ENCODE data around the gene MYBPH.

The MYBPH gene

GRCh38 chr1:203158960-203159665 is 16.5 kb downstream of the MYBPH start:
- H3K27me3 ChIP-seq (ENCODE audit: control insufficient read depth, insufficient read depth, low read length), result no peaks in the 10 kb centered on the region
- H3K9ac ChIP-seq (ENCODE audit: low read depth, low read length), result no peak overlapping the region
- no peaks in the 10 kb centered on the region for H3K9me3 ChIP-seq (replicated peaks; ENCODE audit: low read length)
- H3K4me1 ChIP-seq (ENCODE audit: control insufficient read depth, insufficient read depth, low read length), result peaks cover 7% of the 10 kb centered on the region
- no peaks in the 10 kb centered on the region for H3K36me3 ChIP-seq (ENCODE audit: insufficient read depth, low read length)
- no peak overlapping the region for H3K4me3 ChIP-seq (ENCODE audit: low read length)
- no peak overlapping the region for H3K4me2 ChIP-seq (ENCODE audit: low read length)

- Histone ChIP-seq H3K4me1 (ENCODE audit: control insufficient read depth, insufficient read depth, low read length) (peaks cover 14% of the 10 kb centered on the region), H3K27me3 (ENCODE audit: control insufficient read depth, insufficient read depth, low read length) (no peaks in the 10 kb centered on the region), H3K4me2 (ENCODE audit: low read length) (no peak overlapping the region), H3K36me3 (ENCODE audit: insufficient read depth, low read length) (no peaks in the 10 kb centered on the region), H3K9me3 (replicated peaks; ENCODE audit: low read length) (no peaks in the 10 kb centered on the region), H3K9ac (ENCODE audit: low read depth, low read length) (no peak overlapping the region), H3K4me3 (ENCODE audit: low read length) (no peak overlapping the region)
Observed at GRCh38 chr1:203158423-203158822, 17.2 kb downstream of the MYBPH start.

GRCh38 chr1:203156280-203156679 is 19.3 kb downstream of the MYBPH start:
- Histone ChIP-seq H3K27me3 (ENCODE audit: control insufficient read depth, insufficient read depth, low read length) (no peaks in the 10 kb centered on the region), H3K9me3 (replicated peaks; ENCODE audit: low read length) (no peaks in the 10 kb centered on the region), H3K9ac (ENCODE audit: low read depth, low read length) (no peak overlapping the region), H3K4me2 (ENCODE audit: low read length) (no peak overlapping the region), H3K4me3 (ENCODE audit: low read length) (no peak overlapping the region), H3K36me3 (ENCODE audit: insufficient read depth, low read length) (no peaks in the 10 kb centered on the region), H3K4me1 (ENCODE audit: control insufficient read depth, insufficient read depth, low read length) (peaks cover 29% of the 10 kb centered on the region)

GRCh38 chr1:203153989-203154821 is 21.4 kb downstream of the MYBPH start:
- H3K4me1 ChIP-seq (ENCODE audit: control insufficient read depth, insufficient read depth, low read length), result peaks cover 29% of the 10 kb centered on the region
- peak overlapping the region; percentile 45 for H3K4me2 ChIP-seq (ENCODE audit: low read length)
- H3K4me3 ChIP-seq (ENCODE audit: low read length), result no peak overlapping the region
- no peaks in the 10 kb centered on the region for H3K36me3 ChIP-seq (ENCODE audit: insufficient read depth, low read length)
- no peaks in the 10 kb centered on the region for H3K27me3 ChIP-seq (ENCODE audit: control insufficient read depth, insufficient read depth, low read length)
- H3K9me3 ChIP-seq (replicated peaks; ENCODE audit: low read length), result no peaks in the 10 kb centered on the region
- H3K9ac ChIP-seq (ENCODE audit: low read depth, low read length), result peak overlapping the region; percentile 21

- no peaks in the 10 kb centered on the region for H3K27me3 ChIP-seq (ENCODE audit: control insufficient read depth, insufficient read depth, low read length)
- no peak overlapping the region for H3K4me3 ChIP-seq (ENCODE audit: low read length)
- H3K4me2 ChIP-seq (ENCODE audit: low read length), result no peak overlapping the region
- H3K9ac ChIP-seq (ENCODE audit: low read depth, low read length), result peak overlapping the region; percentile 24
- no peaks in the 10 kb centered on the region for H3K36me3 ChIP-seq (ENCODE audit: insufficient read depth, low read length)
- H3K4me1 ChIP-seq (ENCODE audit: control insufficient read depth, insufficient read depth, low read length), result peaks cover 29% of the 10 kb centered on the region
- no peaks in the 10 kb centered on the region for H3K9me3 ChIP-seq (replicated peaks; ENCODE audit: low read length)
Observed at GRCh38 chr1:203153051-203153988, 22.3 kb downstream of the MYBPH start.

- no peaks in the 10 kb centered on the region for H3K27me3 ChIP-seq (ENCODE audit: control insufficient read depth, insufficient read depth, low read length)
Observed at GRCh38 chr1:203152158-203153034, 23.2 kb downstream of the MYBPH start.

GRCh38 chr1:203151362-203152157 is 24.1 kb downstream of the MYBPH start:
- H3K4me3 ChIP-seq (ENCODE audit: low read length), result no peak overlapping the region
- H3K4me2 ChIP-seq (ENCODE audit: low read length), result no peak overlapping the region
- no peaks in the 10 kb centered on the region for H3K9me3 ChIP-seq (replicated peaks; ENCODE audit: low read length)
- H3K36me3 ChIP-seq (ENCODE audit: insufficient read depth, low read length), result no peaks in the 10 kb centered on the region
- no peaks in the 10 kb centered on the region for H3K27me3 ChIP-seq (ENCODE audit: control insufficient read depth, insufficient read depth, low read length)
- H3K9ac ChIP-seq (ENCODE audit: low read depth, low read length), result no peak overlapping the region
- H3K4me1 ChIP-seq (ENCODE audit: control insufficient read depth, insufficient read depth, low read length), result peaks cover 29% of the 10 kb centered on the region

More at GRCh38 chr1:203152158-203153034, 23.2 kb downstream of the MYBPH start:
- Histone ChIP-seq H3K9ac (ENCODE audit: low read depth, low read length) (no peak overlapping the region), H3K4me1 (ENCODE audit: control insufficient read depth, insufficient read depth, low read length) (peaks cover 29% of the 10 kb centered on the region), H3K4me3 (ENCODE audit: low read length) (no peak overlapping the region), H3K36me3 (ENCODE audit: insufficient read depth, low read length) (no peaks in the 10 kb centered on the region), H3K4me2 (ENCODE audit: low read length) (no peak overlapping the region), H3K9me3 (replicated peaks; ENCODE audit: low read length) (no peaks in the 10 kb centered on the region)

- H3K4me2 ChIP-seq (ENCODE audit: low read length), result no peak overlapping the region
- no peak overlapping the region for H3K9ac ChIP-seq (ENCODE audit: low read depth, low read length)
- no peaks in the 10 kb centered on the region for H3K9me3 ChIP-seq (replicated peaks; ENCODE audit: low read length)
- peaks cover 29% of the 10 kb centered on the region for H3K4me1 ChIP-seq (ENCODE audit: control insufficient read depth, insufficient read depth, low read length)
- no peak overlapping the region for H3K4me3 ChIP-seq (ENCODE audit: low read length)
- no peaks in the 10 kb centered on the region for H3K36me3 ChIP-seq (ENCODE audit: insufficient read depth, low read length)
- H3K27me3 ChIP-seq (ENCODE audit: control insufficient read depth, insufficient read depth, low read length), result no peaks in the 10 kb centered on the region
Observed at GRCh38 chr1:203150511-203151297, 24.9 kb downstream of the MYBPH start.

GRCh38 chr1:203149188-203149840 is 26.3 kb downstream of the MYBPH start:
- no peak overlapping the region for H3K4me2 ChIP-seq (ENCODE audit: low read length)
- no peaks in the 10 kb centered on the region for H3K9me3 ChIP-seq (replicated peaks; ENCODE audit: low read length)
- H3K27me3 ChIP-seq (ENCODE audit: control insufficient read depth, insufficient read depth, low read length), result no peaks in the 10 kb centered on the region
- H3K36me3 ChIP-seq (ENCODE audit: insufficient read depth, low read length), result no peaks in the 10 kb centered on the region
- no peak overlapping the region for H3K4me3 ChIP-seq (ENCODE audit: low read length)
- H3K4me1 ChIP-seq (ENCODE audit: control insufficient read depth, insufficient read depth, low read length), result peaks cover 29% of the 10 kb centered on the region
- no peak overlapping the region for H3K9ac ChIP-seq (ENCODE audit: low read depth, low read length)
